Ascending aorta (tissue), 2 donors: Measurements from ENCODE around the gene MYO5C. TPM values are rescaled to one million over a fixed set of nuclear protein-coding genes. Genes with fewer than 3 reads are reported as not detected.

Experiments
- DNase-seq, 2 donors: peaks; one replicate each; pipeline ENCODE4 v3.0.0-alpha.2; 2019; ENCODE audit warnings: low spot score in 2 of 2
- H3K27ac ChIP-seq, 2 donors: fragments of 200-600 bp; sonication (generic); one replicate each; pipeline ENCODE4 v1.5.1; 2016 to 2017; ENCODE audit warnings: mild to moderate bottlenecking in 1 of 2
- H3K27me3 ChIP-seq: fragments of 200-600 bp; sonication (generic); one replicate; pipeline ENCODE4 v1.5.1; 2017
- H3K36me3 ChIP-seq, 2 donors: fragments of 200-600 bp; sonication (generic); one replicate each; pipeline ENCODE4 v1.5.1; 2016
- H3K4me1 ChIP-seq, 2 donors: fragments of 200-600 bp; sonication (generic); one replicate each; pipeline ENCODE4 v1.5.1; 2016 to 2017; ENCODE audit warnings: mild to moderate bottlenecking in 1 of 2
- H3K4me3 ChIP-seq, 2 donors: fragments of 200-600 bp; sonication (generic); one replicate each; pipeline ENCODE4 v1.5.1; 2016 to 2017; ENCODE audit warnings: mild to moderate bottlenecking in 1 of 2
- H3K9me3 ChIP-seq, 2 donors: fragments of 200-600 bp; sonication (generic); one replicate each; pipeline ENCODE4 v1.5.1; 2016
- intact Hi-C: fragments of 100-400 bp; cut with DNase I; formaldehyde crosslinking; loops from one replicate; pipeline ENCODE4 v1.15.1; 2023
- total RNA-seq: library from RNA; depleted of rRNA; stranded (reverse); fragments of >200 nt; gene quantifications from one replicate; pipeline ENCODE4 v1.1.0, GENCODE V29; 2016
- TF ChIP-seq, protein P1 (sequence below), 3 experiments: fragments of 200-600 bp in 2 of 3; fragments of 450-650 bp in 1 of 3; sonication (generic) in 2 of 3; IDR thresholded peaks; one replicate each; pipeline ENCODE4 v1.5.1; 2016 to 2019; ENCODE audit warnings: antibody characterized with exemption in 3 of 3, mild to moderate bottlenecking in 1 of 3, moderate library complexity in 1 of 3

MYO5C gene
- total RNA-seq, 1 donor from 2014 or later: 11.0 TPM

DNA sequence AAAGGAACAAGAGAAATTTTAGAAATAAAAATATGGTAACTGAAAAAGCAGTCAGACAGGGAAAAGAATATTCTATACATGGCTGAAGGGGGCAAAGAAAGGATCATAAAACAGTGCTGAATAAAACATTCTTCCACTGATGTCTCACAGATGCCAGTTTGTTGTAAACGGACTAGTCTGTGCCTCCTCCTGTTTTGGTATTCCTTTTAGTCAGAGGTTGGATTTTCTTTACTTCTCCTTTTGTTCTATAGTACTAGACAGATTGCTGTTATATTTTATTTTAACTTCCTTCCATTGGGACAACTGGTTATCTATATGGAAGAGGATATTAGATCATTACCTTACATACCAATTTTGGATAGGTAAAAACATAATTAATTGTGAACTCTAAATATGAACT, 88.4 kb downstream of the MYO5C start:
- H3K36me3 ChIP-seq: no peaks in the 10 kb centered on the region

DNA sequence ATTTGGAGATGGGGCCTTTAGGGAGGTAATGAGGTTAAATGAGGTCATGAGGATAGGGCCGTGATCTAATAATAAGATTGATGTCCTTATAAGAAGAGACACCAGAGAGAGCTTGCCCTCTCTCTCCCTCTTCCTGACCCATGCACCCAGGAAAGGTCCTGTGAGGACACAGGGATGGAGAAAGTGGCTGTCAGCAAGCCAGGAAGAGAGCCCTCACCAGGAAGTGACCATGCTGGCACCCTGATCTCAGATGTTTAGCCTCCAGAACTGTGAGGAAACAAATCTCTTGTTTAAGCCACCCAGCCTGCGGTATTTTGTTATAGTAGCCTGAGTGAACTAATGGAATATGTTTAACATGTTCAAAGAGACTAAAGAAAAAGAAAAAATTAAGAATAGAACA, 89.2 kb downstream of the MYO5C start:
- Histone ChIP-seq H3K9me3 (no peaks in the 10 kb centered on the region), H3K27me3 (no peaks in the 10 kb centered on the region), H3K27ac (no peak overlapping the region), H3K36me3 (no peaks in the 10 kb centered on the region), H3K4me3 (no peak overlapping the region), H3K4me1 (no peaks in the 10 kb centered on the region)
- DNase-seq: no peak
- intact Hi-C loops: no loop called here
- TF ChIP-seq, protein P1, sequence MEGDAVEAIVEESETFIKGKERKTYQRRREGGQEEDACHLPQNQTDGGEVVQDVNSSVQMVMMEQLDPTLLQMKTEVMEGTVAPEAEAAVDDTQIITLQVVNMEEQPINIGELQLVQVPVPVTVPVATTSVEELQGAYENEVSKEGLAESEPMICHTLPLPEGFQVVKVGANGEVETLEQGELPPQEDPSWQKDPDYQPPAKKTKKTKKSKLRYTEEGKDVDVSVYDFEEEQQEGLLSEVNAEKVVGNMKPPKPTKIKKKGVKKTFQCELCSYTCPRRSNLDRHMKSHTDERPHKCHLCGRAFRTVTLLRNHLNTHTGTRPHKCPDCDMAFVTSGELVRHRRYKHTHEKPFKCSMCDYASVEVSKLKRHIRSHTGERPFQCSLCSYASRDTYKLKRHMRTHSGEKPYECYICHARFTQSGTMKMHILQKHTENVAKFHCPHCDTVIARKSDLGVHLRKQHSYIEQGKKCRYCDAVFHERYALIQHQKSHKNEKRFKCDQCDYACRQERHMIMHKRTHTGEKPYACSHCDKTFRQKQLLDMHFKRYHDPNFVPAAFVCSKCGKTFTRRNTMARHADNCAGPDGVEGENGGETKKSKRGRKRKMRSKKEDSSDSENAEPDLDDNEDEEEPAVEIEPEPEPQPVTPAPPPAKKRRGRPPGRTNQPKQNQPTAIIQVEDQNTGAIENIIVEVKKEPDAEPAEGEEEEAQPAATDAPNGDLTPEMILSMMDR (IDR thresholded peaks at IDR 0.05): no peak

More for the DNA sequence above, 88.4 kb downstream of the MYO5C start:
- TF ChIP-seq, protein P1 (IDR thresholded peaks at IDR 0.05): no peak
- Histone ChIP-seq H3K4me1 (no peaks in the 10 kb centered on the region), H3K4me3 (no peak overlapping the region), H3K27ac (no peak overlapping the region), H3K27me3 (no peaks in the 10 kb centered on the region), H3K9me3 (no peaks in the 10 kb centered on the region)
- DNase-seq: no peak
- intact Hi-C loops: no loop called here

DNA sequence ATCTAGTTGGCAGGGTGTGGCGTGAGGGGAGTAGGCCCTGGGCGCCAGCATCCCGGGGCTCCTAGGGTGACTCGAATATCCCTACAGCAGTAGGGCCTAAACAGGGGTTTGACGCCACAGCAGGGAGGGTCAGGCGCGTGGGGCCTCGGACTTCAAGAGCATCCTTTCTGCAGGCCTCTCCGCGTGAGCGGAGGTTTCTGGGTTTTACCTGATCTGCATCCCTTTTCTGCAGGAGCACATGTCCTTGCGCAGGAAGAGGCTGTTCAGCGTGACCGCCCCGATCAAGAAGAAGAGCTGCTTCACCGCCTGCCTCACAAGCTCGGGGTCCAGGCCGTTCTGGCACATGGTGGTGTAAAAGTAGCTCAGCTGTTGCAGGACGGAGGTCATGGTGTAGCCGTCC, 90.9 kb downstream of the MYO5C start:
- TF ChIP-seq, protein P1 (IDR thresholded peaks at IDR 0.05): no peak
- Histone ChIP-seq H3K27me3 (no peaks in the 10 kb centered on the region), H3K9me3 (no peaks in the 10 kb centered on the region), H3K4me1 (no peaks in the 10 kb centered on the region), H3K36me3 (no peaks in the 10 kb centered on the region), H3K27ac (no peak overlapping the region), H3K4me3 (no peak overlapping the region)
- DNase-seq: no peak
- intact Hi-C loops: no loop called here

DNA sequence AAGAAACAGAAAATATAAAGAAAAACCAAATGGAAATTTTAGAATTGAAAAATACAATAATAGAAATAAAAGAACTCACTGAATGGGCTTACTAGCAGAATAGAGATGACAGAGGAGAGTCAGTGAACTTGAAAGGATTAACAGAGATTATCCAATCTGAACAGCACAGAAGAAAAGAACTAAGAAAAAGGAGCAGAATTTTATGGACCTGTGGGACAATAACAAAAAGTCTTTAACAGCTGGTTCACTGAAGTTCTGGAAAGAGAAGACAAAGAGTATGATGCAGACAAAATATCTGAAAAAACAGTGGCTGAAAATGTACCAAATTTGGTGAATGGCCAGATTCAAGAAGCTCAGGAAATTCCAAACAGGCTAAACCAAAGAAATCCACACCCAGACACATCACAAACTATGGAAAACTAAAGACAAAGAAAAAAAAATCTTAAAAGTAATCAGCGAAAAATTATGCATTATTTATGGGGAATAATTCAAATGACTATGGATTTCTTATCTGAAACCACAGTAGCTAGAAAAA, 94.7 kb downstream of the MYO5C start:
- intact Hi-C loops: no loop called here
- H3K4me1 ChIP-seq: no peaks in the 10 kb centered on the region
- TF ChIP-seq, protein P1 (IDR thresholded peaks at IDR 0.05): no peak

DNA sequence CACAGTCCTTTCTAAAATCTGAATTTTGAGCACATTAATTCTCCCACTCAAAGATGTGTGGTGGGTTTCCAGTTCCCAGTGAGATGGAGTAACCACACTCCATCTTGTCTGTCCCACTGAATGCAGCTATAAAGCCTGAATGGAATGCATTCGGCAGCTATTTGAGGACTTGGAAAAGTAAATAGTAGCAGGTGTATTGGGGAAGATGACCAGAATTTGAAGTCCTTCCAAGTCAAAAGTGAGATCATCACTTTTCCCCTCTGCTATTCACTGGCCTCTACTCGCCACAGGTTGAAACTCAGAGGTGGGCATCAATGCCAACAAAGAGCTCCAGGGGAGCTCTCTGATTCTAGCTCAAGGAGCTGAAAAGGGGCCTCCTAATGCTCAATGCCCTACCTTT, 96.3 kb downstream of the MYO5C start:
- Histone ChIP-seq H3K36me3 (no peaks in the 10 kb centered on the region), H3K27me3 (no peaks in the 10 kb centered on the region), H3K4me3 (no peak overlapping the region), H3K4me1 (no peaks in the 10 kb centered on the region), H3K27ac (no peak overlapping the region), H3K9me3 (no peaks in the 10 kb centered on the region)
- intact Hi-C loops: no loop called here
- DNase-seq: no peak
- TF ChIP-seq, protein P1 (IDR thresholded peaks at IDR 0.05): no peak

More for the DNA sequence above, 94.7 kb downstream of the MYO5C start:
- no peaks in the 10 kb centered on the region for H3K9me3 ChIP-seq
- no peak overlapping the region for H3K27ac ChIP-seq
- DNase-seq: no peak
- no peaks in the 10 kb centered on the region for H3K36me3 ChIP-seq
- no peak overlapping the region for H3K4me3 ChIP-seq
- no peaks in the 10 kb centered on the region for H3K27me3 ChIP-seq

DNA sequence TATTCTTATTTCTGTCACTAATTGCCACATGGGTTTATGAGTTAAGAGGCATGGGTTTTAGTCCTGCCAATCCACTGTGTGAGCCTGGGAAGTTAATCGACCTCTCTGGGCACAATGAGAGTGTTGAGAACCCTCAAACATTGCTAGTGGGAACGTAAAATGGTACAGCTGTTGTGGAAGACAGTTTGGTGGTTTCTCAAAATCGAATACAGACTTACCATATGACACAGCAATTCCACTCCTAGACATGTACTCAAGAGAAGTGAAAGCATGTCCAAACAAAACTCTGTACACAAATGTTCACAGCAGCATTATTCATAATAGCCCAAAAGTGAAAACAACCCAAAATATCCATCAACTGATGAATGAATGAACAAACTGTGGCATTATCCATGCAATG, 98.7 kb downstream of the MYO5C start:
- Histone ChIP-seq H3K27me3 (no peaks in the 10 kb centered on the region), H3K27ac (no peak overlapping the region), H3K4me1 (no peaks in the 10 kb centered on the region), H3K36me3 (no peaks in the 10 kb centered on the region), H3K4me3 (no peak overlapping the region), H3K9me3 (no peaks in the 10 kb centered on the region)
- intact Hi-C loops: no loop called here
- TF ChIP-seq, protein P1 (IDR thresholded peaks at IDR 0.05): no peak
- DNase-seq: no peak
